Smooth muscle cell (in vitro differentiated cells): ENCODE measurements around the gene OR11A1. TPM values are rescaled to one million over a fixed set of nuclear protein-coding genes. Genes with fewer than 3 reads are reported as not detected.
A peak's percentile ranks its signal among the peaks of the same experiment; 100 is the strongest.

Experiments used
- DNase-seq: peaks from one replicate; lab custom pipeline; 2025; ENCODE audit not compliant: unreplicated experiment; lab: John Stamatoyannopoulos, UW
- H2AFZ ChIP-seq: fragments of 200-600 bp; sonication (generic); 2 replicates; pipeline ENCODE4 v1.6.0; 2016; ENCODE audit warnings: antibody characterized with exemption, low read depth, mild to moderate bottlenecking
- H3F3A ChIP-seq: fragments of 200-600 bp; sonication (generic); 2 replicates; pipeline ENCODE4 v1.6.0; 2017; ENCODE audit warnings: antibody characterized with exemption, low read depth
- H3K27ac ChIP-seq: fragments of 200-600 bp; sonication (generic); 2 replicates; pipeline ENCODE4 v1.5.1; 2016; ENCODE audit warnings: low read depth, mild to moderate bottlenecking
- H3K27me3 ChIP-seq: fragments of 200-600 bp; sonication (generic); 2 replicates; pipeline ENCODE4 v1.6.1; 2016; ENCODE audit warnings: low read depth, mild to moderate bottlenecking
- H3K36me3 ChIP-seq: fragments of 200-600 bp; sonication (generic); 2 replicates; pipeline ENCODE4 v1.5.1; 2016; ENCODE audit warnings: low read depth
- H3K4me1 ChIP-seq: fragments of 200-600 bp; sonication (generic); 2 replicates; pipeline ENCODE4 v1.5.1; 2016; ENCODE audit warnings: low read depth
- H3K4me2 ChIP-seq: fragments of 200-600 bp; sonication (generic); 2 replicates; pipeline ENCODE4 v1.6.0; 2016; ENCODE audit warnings: mild to moderate bottlenecking
- H3K4me3 ChIP-seq: fragments of 200-600 bp; sonication (generic); 2 replicates; pipeline ENCODE4 v1.5.1; 2016; ENCODE audit warnings: mild to moderate bottlenecking
- H3K79me2 ChIP-seq: fragments of 200-600 bp; sonication (generic); 2 replicates; pipeline ENCODE4 v1.6.0; 2016; ENCODE audit warnings: low read depth, mild to moderate bottlenecking
- H3K9ac ChIP-seq: fragments of 200-600 bp; sonication (generic); 2 replicates; pipeline ENCODE4 v1.6.0; 2016; ENCODE audit warnings: low read depth
- H3K9me3 ChIP-seq: fragments of 200-600 bp; sonication (generic); replicated peaks from 2 replicates; pipeline ENCODE4 v1.5.1; 2016; ENCODE audit warnings: low read depth
- H4K20me1 ChIP-seq: fragments of 200-600 bp; sonication (generic); 2 replicates; pipeline ENCODE4 v1.6.0; 2016; ENCODE audit warnings: low read depth
- WGBS: methylation state at CpG from one replicate; pipeline ENCODE4 v1.1.7; 2016; ENCODE audit warnings: low lambda C conversion rate; 5-methylcytosine and 5-hydroxymethylcytosine counted together
- polyA plus RNA-seq: library from polyadenylated mRNA; unstranded; fragments of >200 nt; fragmentation: Nextera tagmentation; extraction: Ambion mirVana; gene quantifications from 2 replicates; pipeline ENCODE4 v1.2.1, GENCODE V29; 2016
- total RNA-seq: library from RNA; depleted of rRNA; stranded (reverse); fragments of >200 nt; gene quantifications from 2 replicates; pipeline ENCODE4 v1.2.3, GENCODE V29; 2014
- TF ChIP-seq, protein P1 (sequence below): fragments of 200-600 bp; sonication (generic); IDR thresholded peaks from 2 replicates; pipeline ENCODE4 v1.5.1; 2017; ENCODE audit warnings: borderline replicate concordance, mild to moderate bottlenecking, antibody characterized with exemption; ENCODE audit not compliant: insufficient read depth, poor library complexity, severe bottlenecking

Gene OR11A1
- total and polyA plus RNA-seq, 2 experiments from 2014 or later = not detected

DNA sequence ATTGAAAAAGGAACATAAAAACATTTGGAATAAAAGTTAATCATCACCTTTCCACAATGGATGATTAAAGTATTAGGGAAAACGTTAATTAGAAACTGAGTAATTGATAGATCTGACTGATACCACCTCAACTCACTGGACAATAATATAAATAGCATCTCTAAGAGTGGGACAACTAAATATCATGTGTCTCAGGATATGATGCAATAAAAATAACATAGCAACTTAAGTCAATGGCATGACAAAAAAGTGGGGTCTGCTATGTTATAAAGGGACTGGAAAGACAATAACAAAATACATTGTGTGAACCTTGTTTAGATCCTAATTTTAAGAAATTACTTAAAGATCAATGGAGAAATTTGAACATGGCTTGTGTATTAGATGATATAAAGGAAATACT lies 31.8 kb downstream of the OR11A1 start:
- Histone ChIP-seq H3K9me3 (no peaks in the 10 kb centered on the region), H3K79me2 (no peaks in the 10 kb centered on the region), H3K4me3 (no peak overlapping the region), H3K9ac (no peak overlapping the region), H3K4me2 (no peak overlapping the region), H3K27me3 (no peaks in the 10 kb centered on the region), H3K4me1 (no peaks in the 10 kb centered on the region), H2AFZ (no peak overlapping the region), H3K27ac (no peak overlapping the region), H3F3A (no peaks in the 10 kb centered on the region), H3K36me3 (no peaks in the 10 kb centered on the region), H4K20me1 (no peaks in the 10 kb centered on the region)
- WGBS = 73% methylated on average over 1 of the region's 1 CpG
- DNase-seq = no peak
- TF ChIP-seq, protein P1, sequence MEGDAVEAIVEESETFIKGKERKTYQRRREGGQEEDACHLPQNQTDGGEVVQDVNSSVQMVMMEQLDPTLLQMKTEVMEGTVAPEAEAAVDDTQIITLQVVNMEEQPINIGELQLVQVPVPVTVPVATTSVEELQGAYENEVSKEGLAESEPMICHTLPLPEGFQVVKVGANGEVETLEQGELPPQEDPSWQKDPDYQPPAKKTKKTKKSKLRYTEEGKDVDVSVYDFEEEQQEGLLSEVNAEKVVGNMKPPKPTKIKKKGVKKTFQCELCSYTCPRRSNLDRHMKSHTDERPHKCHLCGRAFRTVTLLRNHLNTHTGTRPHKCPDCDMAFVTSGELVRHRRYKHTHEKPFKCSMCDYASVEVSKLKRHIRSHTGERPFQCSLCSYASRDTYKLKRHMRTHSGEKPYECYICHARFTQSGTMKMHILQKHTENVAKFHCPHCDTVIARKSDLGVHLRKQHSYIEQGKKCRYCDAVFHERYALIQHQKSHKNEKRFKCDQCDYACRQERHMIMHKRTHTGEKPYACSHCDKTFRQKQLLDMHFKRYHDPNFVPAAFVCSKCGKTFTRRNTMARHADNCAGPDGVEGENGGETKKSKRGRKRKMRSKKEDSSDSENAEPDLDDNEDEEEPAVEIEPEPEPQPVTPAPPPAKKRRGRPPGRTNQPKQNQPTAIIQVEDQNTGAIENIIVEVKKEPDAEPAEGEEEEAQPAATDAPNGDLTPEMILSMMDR = no peak

DNA sequence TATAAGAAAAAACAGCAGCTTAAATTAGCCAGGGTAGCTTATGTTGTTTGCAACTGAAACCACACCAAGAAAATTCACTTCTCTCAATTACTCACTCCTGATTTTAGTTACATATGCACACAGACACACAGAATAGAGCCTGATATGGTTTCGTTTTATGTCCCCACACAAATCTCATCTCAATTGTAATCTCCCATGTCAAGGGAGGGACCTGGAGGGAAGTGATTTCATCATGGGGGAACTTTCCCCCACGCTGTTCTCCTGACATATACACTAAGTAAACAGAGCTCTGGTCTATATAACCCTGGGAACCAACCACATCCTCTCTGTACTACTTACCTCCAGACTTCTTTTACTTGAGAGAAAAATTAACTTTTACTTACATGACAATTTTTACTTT lies 32.3 kb downstream of the OR11A1 start:
- no peak for DNase-seq
- Histone ChIP-seq H4K20me1 (no peaks in the 10 kb centered on the region), H3K4me2 (no peak overlapping the region), H3K9me3 (no peaks in the 10 kb centered on the region), H3K9ac (no peak overlapping the region), H3K36me3 (no peaks in the 10 kb centered on the region), H3F3A (no peaks in the 10 kb centered on the region), H3K4me3 (no peak overlapping the region), H2AFZ (no peak overlapping the region), H3K4me1 (no peaks in the 10 kb centered on the region), H3K27ac (no peak overlapping the region), H3K27me3 (no peaks in the 10 kb centered on the region), H3K79me2 (no peaks in the 10 kb centered on the region)
- 50% methylated on average over 2 of the region's 2 CpGs for WGBS
- TF ChIP-seq, protein P1 = no peak

DNA sequence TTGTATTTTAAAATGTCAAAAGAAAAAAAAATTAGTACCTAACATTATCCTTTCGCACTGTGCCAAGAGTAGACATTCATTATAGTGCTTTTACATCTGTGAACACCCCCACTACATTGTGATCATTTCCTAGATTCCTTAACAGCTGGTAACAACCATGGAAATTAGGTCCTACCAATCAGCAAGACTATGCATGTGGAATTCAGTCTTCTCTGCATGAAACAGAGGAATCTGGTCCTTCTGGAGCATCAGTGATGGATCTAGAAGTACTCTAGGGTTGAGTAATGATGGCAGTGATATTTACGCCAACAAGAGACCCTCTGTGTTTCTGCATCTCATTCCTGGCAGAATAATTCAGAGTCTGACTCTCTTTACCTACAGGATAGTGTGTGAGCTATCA lies 32.7 kb downstream of the OR11A1 start:
- H3K4me2 ChIP-seq = no peak overlapping the region

DNA sequence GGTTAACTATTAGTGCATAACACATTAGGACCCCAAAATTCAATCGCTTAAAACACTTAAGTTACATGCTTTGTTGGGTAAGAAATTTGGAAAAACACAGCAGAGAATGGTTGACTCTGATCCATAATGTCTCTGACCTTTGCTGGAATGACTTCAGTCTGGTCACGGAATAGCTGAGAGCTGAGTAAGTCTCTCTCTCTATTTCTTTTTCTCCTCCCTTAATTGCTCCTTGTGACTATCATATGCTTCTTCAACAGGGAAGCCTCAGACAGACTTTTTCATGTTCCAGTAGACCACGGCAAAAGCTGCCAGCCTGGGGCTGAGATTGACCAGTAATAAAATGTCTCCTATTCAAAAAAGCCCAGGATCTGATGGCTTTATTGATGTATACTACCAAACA lies 37.4 kb downstream of the OR11A1 start:
- no peaks in the 10 kb centered on the region for H3K36me3 ChIP-seq
- H3K27ac ChIP-seq = peak overlapping the region; percentile 43
- no peak for DNase-seq
- peak overlapping the region; percentile 12 for H2AFZ ChIP-seq
- H4K20me1 ChIP-seq = no peaks in the 10 kb centered on the region
- no peaks in the 10 kb centered on the region for H3K27me3 ChIP-seq
- no peaks in the 10 kb centered on the region for H3F3A ChIP-seq
- no peaks in the 10 kb centered on the region for H3K79me2 ChIP-seq
- H3K9me3 ChIP-seq = no peaks in the 10 kb centered on the region
- H3K9ac ChIP-seq = no peak overlapping the region
- H3K4me1 ChIP-seq = no peaks in the 10 kb centered on the region
- TF ChIP-seq, protein P1 = no peak
- no peak overlapping the region for H3K4me2 ChIP-seq
- no peak overlapping the region for H3K4me3 ChIP-seq
- WGBS = 53% methylated on average over 3 of the region's 3 CpGs

More for the DNA sequence above, 32.7 kb downstream of the OR11A1 start:
- Histone ChIP-seq H3K4me1 (no peaks in the 10 kb centered on the region), H3K27ac (no peak overlapping the region), H3K9ac (no peak overlapping the region), H2AFZ (no peak overlapping the region), H4K20me1 (no peaks in the 10 kb centered on the region), H3K36me3 (no peaks in the 10 kb centered on the region), H3K79me2 (no peaks in the 10 kb centered on the region), H3K9me3 (no peaks in the 10 kb centered on the region), H3K27me3 (no peaks in the 10 kb centered on the region), H3K4me3 (no peak overlapping the region), H3F3A (no peaks in the 10 kb centered on the region)
- WGBS = 88% methylated on average over 2 of the region's 2 CpGs
- TF ChIP-seq, protein P1 = no peak
- DNase-seq = no peak
